ENCODE results near the gene SAPCD1. TPM values are rescaled to one million over a fixed set of nuclear protein-coding genes. Genes with fewer than 3 reads are reported as not detected.
A peak's percentile ranks its signal among the peaks of the same experiment; 100 is the strongest.

SAPCD1 gene
- total and polyA plus RNA-seq, 4 donors = 0.59 to 2.6 (median 0.68) TPM; not detected in 1

GRCh38 chr6:31717499-31718222 lies 44.8 kb upstream of the SAPCD1 start:
- H3K4me1 ChIP-seq (ENCODE audit: control insufficient read depth in 4 of 4, insufficient read depth in 4 of 4, low read length in 3 of 4) = no peaks in the 10 kb centered on the region
- no peaks in the 10 kb centered on the region for H3K9me3 ChIP-seq (ENCODE audit: control insufficient read depth in 4 of 4, low read length in 3 of 4)
- TF ChIP-seq CTCF (IDR thresholded peaks at IDR 0.05; ENCODE audit: low read depth, low read length, missing input control) = peak; percentile 18
- no peak for TF ChIP-seq YY1 (IDR thresholded peaks at IDR 0.05)
- TF ChIP-seq RAD21 (IDR thresholded peaks at IDR 0.05) = peak in 1 of 2 donors; percentile 39
- DNase-seq (ENCODE audit: low spot score) = no peak
- no peak overlapping the region for H3K4me3 ChIP-seq (ENCODE audit: low read depth in 1 of 3, low read length in 3 of 3)
- WGBS = 67% methylated on average over 10 of the region's 10 CpGs
- no peak overlapping the region for H3K27ac ChIP-seq (ENCODE audit: low read depth in 1 of 2, low read length in 2 of 2)
- H3K27me3 ChIP-seq (ENCODE audit: control insufficient read depth in 4 of 4, insufficient read depth in 4 of 4, low read length in 3 of 4) = no peaks in the 10 kb centered on the region
- H3K9ac ChIP-seq (ENCODE audit: low read depth in 1 of 2, low read length in 2 of 2) = no peak overlapping the region
- no peaks in the 10 kb centered on the region for H3K36me3 ChIP-seq (ENCODE audit: control insufficient read depth in 4 of 4, insufficient read depth in 3 of 4, low read depth in 1 of 4, low read length in 3 of 4)

- no peak for DNase-seq (ENCODE audit: low spot score)
- Histone ChIP-seq H3K9me3 (ENCODE audit: control insufficient read depth in 4 of 4, low read length in 3 of 4) (no peaks in the 10 kb centered on the region), H3K4me3 (ENCODE audit: low read depth in 1 of 3, low read length in 3 of 3) (no peak overlapping the region), H3K27ac (ENCODE audit: low read depth in 1 of 2, low read length in 2 of 2) (no peak overlapping the region), H3K36me3 (ENCODE audit: control insufficient read depth in 4 of 4, insufficient read depth in 3 of 4, low read depth in 1 of 4, low read length in 3 of 4) (no peaks in the 10 kb centered on the region), H3K4me1 (ENCODE audit: control insufficient read depth in 4 of 4, insufficient read depth in 4 of 4, low read length in 3 of 4) (no peaks in the 10 kb centered on the region), H3K27me3 (ENCODE audit: control insufficient read depth in 4 of 4, insufficient read depth in 4 of 4, low read length in 3 of 4) (no peaks in the 10 kb centered on the region), H3K9ac (ENCODE audit: low read depth in 1 of 2, low read length in 2 of 2) (no peak overlapping the region)
- no peak for TF ChIP-seq EGR1 (IDR thresholded peaks at IDR 0.05; ENCODE audit: low read depth in 2 of 2)
- no peak for TF ChIP-seq CTCF (IDR thresholded peaks at IDR 0.05; ENCODE audit: low read depth, low read length, missing input control)
- no peak for TF ChIP-seq ATF3 (IDR thresholded peaks at IDR 0.05)
- WGBS = 83% methylated on average over 1 of the region's 1 CpG
These were observed 44.2 kb upstream of the SAPCD1 start for GRCh38 chr6:31718265-31718664.

GRCh38 chr6:31719001-31719400 lies 43.5 kb upstream of the SAPCD1 start:
- no peak for DNase-seq (ENCODE audit: low spot score)
- TF ChIP-seq MAX (IDR thresholded peaks at IDR 0.05) (no peak), GABPA (IDR thresholded peaks at IDR 0.05 in 1 of 2, conservative IDR thresholded peaks at IDR 0.05 in 1 of 2) (no peak), RAD21 (IDR thresholded peaks at IDR 0.05) (no peak), SP1 (IDR thresholded peaks at IDR 0.05) (no peak), CTCF (IDR thresholded peaks at IDR 0.05; ENCODE audit: low read depth, low read length, missing input control) (no peak), TAF1 (conservative IDR thresholded peaks at IDR 0.05) (no peak), REST (IDR thresholded peaks at IDR 0.05) (no peak), HNF4G (IDR thresholded peaks at IDR 0.05) (no peak), ATF3 (IDR thresholded peaks at IDR 0.05) (no peak), FOXA2 (IDR thresholded peaks at IDR 0.05) (no peak)

More at GRCh38 chr6:31719001-31719400, 43.5 kb upstream of the SAPCD1 start:
- Histone ChIP-seq H3K27ac (ENCODE audit: low read depth in 1 of 2, low read length in 2 of 2) (no peak overlapping the region), H3K9ac (ENCODE audit: low read depth in 1 of 2, low read length in 2 of 2) (no peak overlapping the region), H3K36me3 (ENCODE audit: control insufficient read depth in 4 of 4, insufficient read depth in 3 of 4, low read depth in 1 of 4, low read length in 3 of 4) (no peaks in the 10 kb centered on the region), H3K4me3 (ENCODE audit: low read depth in 1 of 3, low read length in 3 of 3) (no peak overlapping the region), H3K4me1 (ENCODE audit: control insufficient read depth in 4 of 4, insufficient read depth in 4 of 4, low read length in 3 of 4) (no peaks in the 10 kb centered on the region), H3K9me3 (ENCODE audit: control insufficient read depth in 4 of 4, low read length in 3 of 4) (no peaks in the 10 kb centered on the region), H3K27me3 (ENCODE audit: control insufficient read depth in 4 of 4, insufficient read depth in 4 of 4, low read length in 3 of 4) (no peaks in the 10 kb centered on the region)
- 87% methylated on average over 6 of the region's 6 CpGs for WGBS
